Activated CD4-positive, alpha-beta T cell treated with anti-CD3 and anti-CD28 coated beads, Interleukin-2, Interleukin-6, amounts not matched to agents 100 ng/mL and 50 ng/mL, durations not matched to agents 16 hours and 8 hours (primary cell): ENCODE data around the gene IGFBP7.

Experiments used
- DNase-seq: peaks from one replicate; pipeline ENCODE4 v3.0.0-alpha.2; 2020

The IGFBP7 gene

GRCh38 chr4:57127361-57127760 lies 17.2 kb upstream of the IGFBP7 start:
- no peak for DNase-seq

GRCh38 chr4:57125996-57126395 lies 15.8 kb upstream of the IGFBP7 start:
- no peak for DNase-seq

GRCh38 chr4:57124145-57124544 lies 14.0 kb upstream of the IGFBP7 start:
- DNase-seq: no peak

GRCh38 chr4:57122959-57123358 lies 12.8 kb upstream of the IGFBP7 start:
- DNase-seq: no peak

GRCh38 chr4:57119054-57119651 lies 9.0 kb upstream of the IGFBP7 start:
- no peak for DNase-seq

- no peak for DNase-seq
Observed at GRCh38 chr4:57117491-57117890, 7.3 kb upstream of the IGFBP7 start.

- DNase-seq: no peak
Observed at GRCh38 chr4:57116245-57116644, 6.1 kb upstream of the IGFBP7 start.

- DNase-seq: no peak
Observed at GRCh38 chr4:57114973-57115372, 4.8 kb upstream of the IGFBP7 start.

- DNase-seq: no peak
Observed at GRCh38 chr4:57113870-57114269, 3.7 kb upstream of the IGFBP7 start.

GRCh38 chr4:57110640-57111511 lies 691 bp upstream of the IGFBP7 start:
- peak; percentile 23 for DNase-seq

- DNase-seq: no peak
Observed at GRCh38 chr4:57109411-57109846, 756 bp downstream of the IGFBP7 start.

- no peak for DNase-seq
Observed at GRCh38 chr4:57106181-57106580, 4.0 kb downstream of the IGFBP7 start.

GRCh38 chr4:57104706-57105560 lies 5.3 kb downstream of the IGFBP7 start:
- no peak for DNase-seq

- no peak for DNase-seq
Observed at GRCh38 chr4:57103051-57103450, 7.1 kb downstream of the IGFBP7 start.

GRCh38 chr4:57102050-57102624 lies 8.0 kb downstream of the IGFBP7 start:
- no peak for DNase-seq

- no peak for DNase-seq
Observed at GRCh38 chr4:57100979-57101651, 9.1 kb downstream of the IGFBP7 start.

GRCh38 chr4:57099363-57099762 lies 10.8 kb downstream of the IGFBP7 start:
- no peak for DNase-seq

- no peak for DNase-seq
Observed at GRCh38 chr4:57098941-57099340, 11.2 kb downstream of the IGFBP7 start.

- DNase-seq: no peak
Observed at GRCh38 chr4:57098415-57098814, 11.8 kb downstream of the IGFBP7 start.

GRCh38 chr4:57097711-57098110 lies 12.5 kb downstream of the IGFBP7 start:
- no peak for DNase-seq

GRCh38 chr4:57095956-57096355 lies 14.2 kb downstream of the IGFBP7 start:
- DNase-seq: no peak

- no peak for DNase-seq
Observed at GRCh38 chr4:57095245-57095644, 14.9 kb downstream of the IGFBP7 start.

- DNase-seq: no peak
Observed at GRCh38 chr4:57094832-57095223, 15.4 kb downstream of the IGFBP7 start.
